ENCODE data around the gene ROR2. TPM values are rescaled to one million over a fixed set of nuclear protein-coding genes. Genes with fewer than 3 reads are reported as not detected.

ROR2 gene
- total RNA-seq, 4 donors from 2014 or later, result 0.19 to 1.7 (median 0.38) TPM

DNA sequence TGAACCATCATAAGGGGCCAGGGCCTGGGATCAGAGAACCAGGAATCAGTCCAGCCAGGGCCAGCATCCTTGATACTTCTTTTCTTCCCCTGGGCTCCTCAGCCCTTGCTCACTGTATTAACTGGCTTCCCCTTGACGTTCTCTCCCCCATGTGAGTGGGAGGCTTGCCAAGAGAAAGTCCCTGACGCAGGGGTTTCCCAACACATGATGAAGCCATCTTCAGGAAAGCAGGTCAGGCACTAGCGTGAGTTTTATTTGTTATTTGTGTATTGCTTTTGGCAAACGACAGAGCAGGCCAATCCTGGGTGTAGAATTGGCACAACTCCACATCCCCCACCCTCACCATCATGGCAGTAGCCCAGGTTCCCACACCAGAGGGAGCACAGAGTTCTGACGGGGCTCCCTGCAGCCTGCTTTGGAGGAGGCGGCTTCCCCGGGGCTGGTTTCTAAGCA is 360.9 kb downstream of the ROR2 start:
- TF ChIP-seq, protein P1, sequence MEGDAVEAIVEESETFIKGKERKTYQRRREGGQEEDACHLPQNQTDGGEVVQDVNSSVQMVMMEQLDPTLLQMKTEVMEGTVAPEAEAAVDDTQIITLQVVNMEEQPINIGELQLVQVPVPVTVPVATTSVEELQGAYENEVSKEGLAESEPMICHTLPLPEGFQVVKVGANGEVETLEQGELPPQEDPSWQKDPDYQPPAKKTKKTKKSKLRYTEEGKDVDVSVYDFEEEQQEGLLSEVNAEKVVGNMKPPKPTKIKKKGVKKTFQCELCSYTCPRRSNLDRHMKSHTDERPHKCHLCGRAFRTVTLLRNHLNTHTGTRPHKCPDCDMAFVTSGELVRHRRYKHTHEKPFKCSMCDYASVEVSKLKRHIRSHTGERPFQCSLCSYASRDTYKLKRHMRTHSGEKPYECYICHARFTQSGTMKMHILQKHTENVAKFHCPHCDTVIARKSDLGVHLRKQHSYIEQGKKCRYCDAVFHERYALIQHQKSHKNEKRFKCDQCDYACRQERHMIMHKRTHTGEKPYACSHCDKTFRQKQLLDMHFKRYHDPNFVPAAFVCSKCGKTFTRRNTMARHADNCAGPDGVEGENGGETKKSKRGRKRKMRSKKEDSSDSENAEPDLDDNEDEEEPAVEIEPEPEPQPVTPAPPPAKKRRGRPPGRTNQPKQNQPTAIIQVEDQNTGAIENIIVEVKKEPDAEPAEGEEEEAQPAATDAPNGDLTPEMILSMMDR (IDR thresholded peaks at IDR 0.05; ENCODE audit: low read depth), result no peak

DNA sequence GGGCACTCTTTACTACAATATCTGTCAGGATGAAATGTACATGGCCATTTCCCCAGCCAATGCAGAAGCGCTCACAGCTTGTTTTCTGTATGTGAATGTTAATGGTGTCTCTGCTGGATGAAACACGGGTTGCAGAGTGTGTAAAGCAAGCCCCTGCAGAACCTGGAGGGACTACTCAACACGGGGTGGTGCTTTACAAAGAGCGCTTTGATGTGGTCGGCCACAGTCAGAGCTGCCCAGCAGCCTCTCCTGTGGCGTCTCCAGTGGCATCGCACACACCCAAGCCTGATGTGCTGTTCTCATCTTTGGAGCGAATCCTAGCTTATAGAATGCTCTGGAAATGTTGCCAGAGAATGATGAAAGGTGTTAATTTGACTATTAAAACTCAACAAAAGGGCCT is 363.7 kb downstream of the ROR2 start:
- TF ChIP-seq, protein P1 (IDR thresholded peaks at IDR 0.05; ENCODE audit: low read depth), result no peak

DNA sequence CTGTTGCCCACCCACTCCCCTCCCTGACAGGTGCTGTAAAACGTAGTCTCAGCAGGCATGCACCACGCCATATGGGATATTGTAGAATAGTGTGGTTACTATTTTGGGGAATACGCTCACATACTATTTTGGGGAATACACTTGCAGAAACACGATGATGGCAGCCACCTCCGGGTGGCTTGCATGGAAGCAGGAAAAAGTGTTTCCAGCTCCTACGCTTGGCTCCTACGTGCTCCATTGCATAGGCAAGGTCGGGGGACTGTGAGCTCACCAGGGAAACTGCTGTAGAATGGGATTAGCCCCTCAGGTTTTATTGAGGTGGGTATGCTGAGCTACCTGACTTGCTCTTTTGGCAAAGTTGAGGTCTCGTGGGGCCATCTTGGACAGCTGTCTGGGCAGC is 366.1 kb downstream of the ROR2 start:
- TF ChIP-seq, protein P1 (IDR thresholded peaks at IDR 0.05; ENCODE audit: low read depth), result no peak

DNA sequence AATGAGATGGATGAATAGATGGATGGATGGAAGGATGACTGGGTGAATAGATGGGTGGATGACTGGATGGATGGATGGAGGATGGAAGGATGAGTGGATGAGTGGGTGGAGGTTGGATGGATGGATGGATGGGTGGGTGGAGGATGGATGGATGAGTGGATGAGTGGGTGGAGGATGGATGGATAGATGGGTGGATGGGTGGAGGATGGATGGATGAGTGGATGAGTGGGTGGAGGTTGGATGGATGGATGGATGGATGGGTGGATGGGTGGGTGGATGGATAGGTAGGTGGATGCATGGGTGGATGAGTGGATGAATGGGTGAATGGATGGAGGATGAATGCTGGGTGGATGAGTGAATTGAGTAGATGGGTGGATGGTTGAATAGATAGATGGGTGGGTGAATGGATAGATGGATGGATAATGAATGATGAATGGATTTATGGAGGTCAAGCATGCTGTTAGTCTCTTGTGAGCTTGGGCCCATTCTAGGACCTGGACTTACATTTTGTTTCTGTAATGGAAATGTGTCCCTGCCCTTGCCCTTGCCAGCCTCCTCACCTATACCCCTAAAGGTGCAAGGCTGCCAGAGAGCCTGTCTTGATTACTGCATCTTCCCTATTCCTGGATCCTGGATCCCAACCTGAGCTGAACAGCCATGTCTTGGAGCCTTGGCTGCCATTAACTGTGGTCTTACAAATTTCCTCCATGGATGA is 366.7 kb downstream of the ROR2 start:
- TF ChIP-seq, protein P1 (IDR thresholded peaks at IDR 0.05; ENCODE audit: low read depth), result no peak

DNA sequence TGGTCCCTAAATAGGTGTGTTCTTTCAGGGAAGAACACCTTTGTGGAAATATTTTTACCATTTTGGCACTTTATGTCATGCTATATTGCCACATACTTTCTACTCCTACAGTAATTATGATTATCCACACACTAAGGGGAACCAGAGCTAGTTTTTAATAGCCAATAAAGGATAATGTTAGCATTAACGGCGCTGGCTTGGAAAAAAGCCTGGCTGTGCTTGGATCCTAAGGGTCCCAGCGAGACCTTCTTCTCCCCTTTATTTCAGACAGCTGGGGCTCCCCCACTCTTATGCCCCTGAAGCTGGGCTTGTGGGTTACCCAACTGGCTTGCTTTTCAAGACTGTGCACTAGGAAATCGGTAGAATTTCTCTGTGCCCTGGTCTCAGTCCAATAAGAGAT is 367.8 kb downstream of the ROR2 start:
- TF ChIP-seq, protein P1 (IDR thresholded peaks at IDR 0.05; ENCODE audit: low read depth), result no peak

DNA sequence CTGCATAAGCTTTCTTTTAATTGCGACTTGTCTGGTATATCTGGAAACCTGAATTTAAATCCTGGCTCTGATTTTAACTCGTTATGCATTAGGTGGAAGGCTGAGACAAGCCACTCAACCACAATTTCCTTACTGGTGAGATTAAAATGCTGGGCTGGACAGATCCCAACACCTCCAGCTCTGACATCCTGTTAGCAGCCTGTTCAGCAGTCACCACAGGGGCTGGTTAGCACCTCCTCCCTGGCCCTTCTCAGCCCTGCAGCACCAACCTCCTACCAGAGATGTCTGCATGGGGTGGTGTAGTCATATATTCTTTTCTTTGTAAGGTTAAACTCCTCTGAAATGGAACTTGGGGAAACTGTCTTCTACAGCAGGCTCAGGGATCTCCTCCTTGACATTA is 369.9 kb downstream of the ROR2 start:
- TF ChIP-seq, protein P1 (IDR thresholded peaks at IDR 0.05; ENCODE audit: low read depth), result no peak

DNA sequence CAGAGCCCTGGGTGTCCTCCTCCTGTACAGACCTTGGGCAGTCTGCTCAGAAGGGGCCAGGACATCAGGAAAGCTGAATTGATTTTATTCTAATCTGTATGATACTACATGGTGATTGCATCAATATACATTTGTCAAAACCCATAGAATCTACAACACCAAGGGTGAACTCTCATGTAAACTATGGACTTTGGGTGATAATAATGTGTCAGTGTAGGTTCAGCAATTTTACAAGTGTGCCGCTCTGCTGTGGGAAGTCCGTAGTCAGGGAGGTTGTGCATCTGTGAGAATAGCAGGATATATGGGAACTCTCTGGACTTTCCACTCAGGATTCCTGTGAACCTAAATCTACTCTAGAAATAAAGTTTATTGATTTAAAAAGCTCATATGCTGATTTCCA is 371.1 kb downstream of the ROR2 start:
- TF ChIP-seq, protein P1 (IDR thresholded peaks at IDR 0.05; ENCODE audit: low read depth), result no peak
